ENCODE measurements around the gene GTPBP6.

DNA sequence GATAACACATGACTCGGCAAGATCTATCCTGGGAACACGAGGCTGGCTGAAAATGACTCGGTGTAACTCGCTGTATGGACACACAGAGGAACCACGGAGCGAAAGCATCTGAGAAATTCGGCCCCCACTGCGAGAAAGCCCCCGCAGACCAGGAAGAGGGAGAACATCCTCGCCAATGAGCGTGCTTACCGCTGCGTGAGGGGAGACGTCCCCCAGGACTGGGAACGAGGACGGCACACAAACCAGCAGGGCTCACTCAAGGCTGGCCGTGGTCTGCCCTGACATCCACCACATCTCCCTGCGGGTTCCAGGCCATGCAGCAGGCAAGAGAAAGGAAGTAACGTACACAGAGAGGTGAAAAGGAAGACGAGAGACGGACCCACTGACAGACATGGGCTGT is 17.6 kb upstream of the GTPBP6 start:
- TF ChIP-seq, protein P1, sequence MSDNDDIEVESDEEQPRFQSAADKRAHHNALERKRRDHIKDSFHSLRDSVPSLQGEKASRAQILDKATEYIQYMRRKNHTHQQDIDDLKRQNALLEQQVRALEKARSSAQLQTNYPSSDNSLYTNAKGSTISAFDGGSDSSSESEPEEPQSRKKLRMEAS (IDR thresholded peaks at IDR 0.05) = no peak
- no peak for TF ChIP-seq POLR2AphosphoS5 (IDR thresholded peaks at IDR 0.05; ENCODE audit: low read depth, low read length)
- TF ChIP-seq, protein P2, sequence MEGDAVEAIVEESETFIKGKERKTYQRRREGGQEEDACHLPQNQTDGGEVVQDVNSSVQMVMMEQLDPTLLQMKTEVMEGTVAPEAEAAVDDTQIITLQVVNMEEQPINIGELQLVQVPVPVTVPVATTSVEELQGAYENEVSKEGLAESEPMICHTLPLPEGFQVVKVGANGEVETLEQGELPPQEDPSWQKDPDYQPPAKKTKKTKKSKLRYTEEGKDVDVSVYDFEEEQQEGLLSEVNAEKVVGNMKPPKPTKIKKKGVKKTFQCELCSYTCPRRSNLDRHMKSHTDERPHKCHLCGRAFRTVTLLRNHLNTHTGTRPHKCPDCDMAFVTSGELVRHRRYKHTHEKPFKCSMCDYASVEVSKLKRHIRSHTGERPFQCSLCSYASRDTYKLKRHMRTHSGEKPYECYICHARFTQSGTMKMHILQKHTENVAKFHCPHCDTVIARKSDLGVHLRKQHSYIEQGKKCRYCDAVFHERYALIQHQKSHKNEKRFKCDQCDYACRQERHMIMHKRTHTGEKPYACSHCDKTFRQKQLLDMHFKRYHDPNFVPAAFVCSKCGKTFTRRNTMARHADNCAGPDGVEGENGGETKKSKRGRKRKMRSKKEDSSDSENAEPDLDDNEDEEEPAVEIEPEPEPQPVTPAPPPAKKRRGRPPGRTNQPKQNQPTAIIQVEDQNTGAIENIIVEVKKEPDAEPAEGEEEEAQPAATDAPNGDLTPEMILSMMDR (IDR thresholded peaks at IDR 0.05 in 2 of 3, conservative IDR thresholded peaks at IDR 0.05 in 1 of 3; ENCODE audit: borderline replicate concordance in 1 of 3, insufficient read depth in 1 of 3, low read depth in 2 of 3, low read length in 2 of 3) = no peak
- TF ChIP-seq EZH2phosphoT487 (IDR thresholded peaks at IDR 0.05; ENCODE audit: borderline replicate concordance) = no peak
- no peak for TF ChIP-seq RAD21 (IDR thresholded peaks at IDR 0.05; ENCODE audit: low read depth)
- TF ChIP-seq CEBPB (IDR thresholded peaks at IDR 0.05; ENCODE audit: low read depth) = no peak
- no peak for TF ChIP-seq POLR2A (IDR thresholded peaks at IDR 0.05; ENCODE audit: borderline replicate concordance, extremely low read depth, insufficient read depth, insufficient read length)
- TF ChIP-seq ZNF274 (IDR thresholded peaks at IDR 0.05; ENCODE audit: low read depth, low read length) = no peak
- TF ChIP-seq EGR1 (IDR thresholded peaks at IDR 0.05; ENCODE audit: low read depth) = no peak
- TF ChIP-seq, protein P3, sequence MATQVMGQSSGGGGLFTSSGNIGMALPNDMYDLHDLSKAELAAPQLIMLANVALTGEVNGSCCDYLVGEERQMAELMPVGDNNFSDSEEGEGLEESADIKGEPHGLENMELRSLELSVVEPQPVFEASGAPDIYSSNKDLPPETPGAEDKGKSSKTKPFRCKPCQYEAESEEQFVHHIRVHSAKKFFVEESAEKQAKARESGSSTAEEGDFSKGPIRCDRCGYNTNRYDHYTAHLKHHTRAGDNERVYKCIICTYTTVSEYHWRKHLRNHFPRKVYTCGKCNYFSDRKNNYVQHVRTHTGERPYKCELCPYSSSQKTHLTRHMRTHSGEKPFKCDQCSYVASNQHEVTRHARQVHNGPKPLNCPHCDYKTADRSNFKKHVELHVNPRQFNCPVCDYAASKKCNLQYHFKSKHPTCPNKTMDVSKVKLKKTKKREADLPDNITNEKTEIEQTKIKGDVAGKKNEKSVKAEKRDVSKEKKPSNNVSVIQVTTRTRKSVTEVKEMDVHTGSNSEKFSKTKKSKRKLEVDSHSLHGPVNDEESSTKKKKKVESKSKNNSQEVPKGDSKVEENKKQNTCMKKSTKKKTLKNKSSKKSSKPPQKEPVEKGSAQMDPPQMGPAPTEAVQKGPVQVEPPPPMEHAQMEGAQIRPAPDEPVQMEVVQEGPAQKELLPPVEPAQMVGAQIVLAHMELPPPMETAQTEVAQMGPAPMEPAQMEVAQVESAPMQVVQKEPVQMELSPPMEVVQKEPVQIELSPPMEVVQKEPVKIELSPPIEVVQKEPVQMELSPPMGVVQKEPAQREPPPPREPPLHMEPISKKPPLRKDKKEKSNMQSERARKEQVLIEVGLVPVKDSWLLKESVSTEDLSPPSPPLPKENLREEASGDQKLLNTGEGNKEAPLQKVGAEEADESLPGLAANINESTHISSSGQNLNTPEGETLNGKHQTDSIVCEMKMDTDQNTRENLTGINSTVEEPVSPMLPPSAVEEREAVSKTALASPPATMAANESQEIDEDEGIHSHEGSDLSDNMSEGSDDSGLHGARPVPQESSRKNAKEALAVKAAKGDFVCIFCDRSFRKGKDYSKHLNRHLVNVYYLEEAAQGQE (IDR thresholded peaks at IDR 0.05; ENCODE audit: low read depth) = no peak
- TF ChIP-seq CBX3 (IDR thresholded peaks at IDR 0.05; ENCODE audit: low read depth) = no peak

All from HCT116 (cell line).